GM12874 (cell line): ENCODE data around the gene GDPD5.

Source experiments
- CTCF ChIP-seq: IDR thresholded peaks from 2 replicates; pipeline ENCODE4 v1.5.1; 2011; ENCODE audit warnings: low read depth, mild to moderate bottlenecking, control low read depth, low read length, moderate library complexity; ENCODE audit not compliant: insufficient read depth

GDPD5 gene

DNA sequence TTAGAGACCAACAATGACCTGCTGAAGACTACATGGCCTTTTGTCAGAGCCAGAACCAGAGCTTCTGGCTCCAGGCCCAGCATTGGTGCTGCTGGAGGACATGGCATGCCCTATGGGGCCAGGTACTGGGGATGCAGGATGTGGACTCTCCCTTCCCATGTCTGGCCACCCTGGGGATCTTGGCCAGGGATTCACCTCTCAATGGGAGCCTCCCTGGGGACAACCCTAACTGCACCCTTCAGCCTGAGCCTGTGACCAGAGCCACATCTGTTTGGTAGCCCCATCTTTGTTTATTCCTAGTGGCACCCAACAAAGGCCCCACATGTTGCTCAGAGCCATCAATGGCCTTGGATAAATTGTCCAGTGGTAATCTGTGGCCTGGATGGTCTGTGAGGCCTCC, 98.6 kb downstream of the GDPD5 start:
- TF ChIP-seq CTCF: no peak

GRCh38 chr11:75426720-75427086, 99.0 kb downstream of the GDPD5 start:
- no peak for TF ChIP-seq CTCF

- TF ChIP-seq CTCF: peak; percentile 23; the same call in 1 of the 2 replicates
These were observed 100.3 kb downstream of the GDPD5 start for GRCh38 chr11:75425422-75425821.

DNA sequence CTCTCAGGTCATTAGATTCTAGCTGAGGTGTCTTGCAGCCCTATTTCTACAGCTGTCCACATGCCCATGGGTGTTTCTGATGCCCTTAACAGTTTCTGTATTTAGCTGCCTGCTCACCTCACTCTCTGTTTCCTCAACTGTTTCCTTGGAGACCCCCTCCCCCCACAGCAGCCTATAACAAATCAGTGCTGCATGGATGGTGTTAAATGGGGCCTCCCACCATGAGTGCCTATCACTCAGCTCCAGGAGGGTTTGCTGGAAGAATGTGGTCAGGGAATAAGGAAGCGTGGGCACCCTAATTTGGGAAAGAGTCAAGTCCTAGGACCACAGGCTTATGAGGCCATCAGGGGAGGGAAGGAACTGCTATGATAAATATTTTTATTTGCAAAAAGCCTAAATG, 101.3 kb downstream of the GDPD5 start:
- TF ChIP-seq CTCF: no peak

GRCh38 chr11:75423721-75424120, 102.0 kb downstream of the GDPD5 start:
- no peak for TF ChIP-seq CTCF

DNA sequence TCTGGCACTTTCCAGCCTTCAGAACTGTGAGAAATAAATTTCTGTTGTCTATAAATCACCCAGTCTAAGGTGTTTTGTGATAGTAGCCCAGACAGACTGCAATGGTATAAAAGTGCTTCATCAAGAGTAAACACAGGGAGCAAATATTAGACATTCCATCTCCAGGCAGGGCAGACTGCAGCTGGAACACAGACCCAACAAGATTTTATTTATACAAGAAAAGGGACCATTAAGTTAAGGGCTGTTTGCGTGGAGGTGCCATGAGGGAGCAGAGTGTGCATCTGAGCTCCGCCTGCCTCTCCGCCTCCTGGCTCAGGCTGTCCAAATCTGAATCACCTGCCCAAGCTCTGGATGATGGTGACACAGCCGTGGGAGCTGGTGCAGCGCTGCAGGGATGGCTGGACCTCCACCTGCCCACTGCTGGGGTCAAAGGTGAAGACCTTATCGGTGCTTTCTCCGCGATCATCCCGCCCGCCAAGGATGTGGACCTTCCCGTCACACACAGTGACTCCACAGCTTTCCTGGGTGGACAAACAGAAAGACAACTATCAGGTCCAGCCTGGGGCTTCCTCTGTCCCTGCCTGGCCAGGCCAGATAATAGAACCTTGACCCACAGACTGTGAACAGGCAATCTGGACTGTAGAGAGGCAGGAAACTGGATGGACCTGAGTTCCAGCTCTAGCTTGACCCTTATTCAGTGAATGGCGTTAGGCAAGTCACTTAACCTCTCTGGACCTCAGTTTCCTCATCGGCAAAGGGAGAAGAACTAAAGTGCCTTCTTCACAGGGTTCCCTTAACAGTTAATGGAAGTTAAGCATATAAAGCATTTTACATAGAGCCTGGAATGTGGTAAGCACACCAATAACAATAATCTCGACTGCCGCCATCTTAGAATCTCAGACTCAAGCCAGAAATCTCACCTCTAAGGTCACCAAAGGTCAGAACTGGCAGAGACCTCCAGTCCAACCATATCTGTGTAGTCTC, 103.2 kb downstream of the GDPD5 start:
- TF ChIP-seq CTCF: no peak

GRCh38 chr11:75421902-75422247, 103.9 kb downstream of the GDPD5 start:
- TF ChIP-seq CTCF: no peak
